ENCODE data around the gene SP6. TPM values are rescaled to one million over a fixed set of nuclear protein-coding genes. Genes with fewer than 3 reads are reported as not detected.

SP6 gene
- total and polyA plus RNA-seq, 2 experiments from 2014 or later: 1.3 to 1.7 TPM

DNA sequence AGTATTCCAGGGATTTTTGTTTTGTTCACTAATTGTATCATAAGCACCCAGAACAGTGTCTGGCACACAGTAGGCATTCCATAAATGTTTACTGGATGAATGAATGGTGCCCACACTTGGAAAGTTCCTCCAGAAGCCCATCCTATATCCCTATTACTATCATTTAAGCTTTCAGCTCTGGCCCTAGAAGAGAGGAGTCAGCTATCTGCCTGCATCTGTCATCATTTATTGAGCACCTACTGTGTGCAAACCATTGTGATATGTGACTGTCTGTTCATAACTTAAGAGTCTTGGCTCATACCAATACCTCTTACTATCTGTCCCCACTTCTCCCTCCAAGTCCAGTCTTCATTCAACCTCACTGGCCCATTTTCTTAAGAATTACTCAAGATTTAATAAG, 20.1 kb upstream of the SP6 start:
- no peak for DNase-seq (ENCODE audit: low spot score)

DNA sequence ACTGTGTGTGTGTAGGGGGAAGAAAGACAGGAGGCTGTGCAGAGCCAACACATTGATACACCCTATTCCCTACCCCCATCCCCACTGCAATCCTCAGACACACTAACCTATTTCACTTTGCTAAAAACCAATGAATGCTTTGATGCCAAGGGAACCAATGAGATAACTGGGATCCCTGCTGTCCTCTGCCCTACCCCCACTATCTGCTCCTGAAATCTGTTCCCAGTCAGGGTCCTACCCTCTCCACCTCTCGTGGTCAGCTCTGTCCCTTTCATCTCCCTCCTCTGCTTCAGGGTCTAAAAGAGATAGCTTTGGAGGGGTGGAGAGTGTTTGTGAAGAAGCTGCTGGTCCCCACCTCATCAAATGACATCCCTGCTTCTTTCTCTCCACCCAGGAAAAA, 19.1 kb upstream of the SP6 start:
- Histone ChIP-seq H2AFZ (no peak overlapping the region), H3K36me3 (replicated peaks; ENCODE audit: insufficient read depth, low read depth) (no peaks in the 10 kb centered on the region), H3K4me2 (no peak overlapping the region), H3K9me3 (ENCODE audit: low read depth) (no peaks in the 10 kb centered on the region), H3K79me2 (no peaks in the 10 kb centered on the region), H3K27ac (no peak overlapping the region), H4K20me1 (ENCODE audit: insufficient read depth, poor library complexity, severe bottlenecking) (no peaks in the 10 kb centered on the region), H3K9me2 (replicated peaks; ENCODE audit: insufficient read depth) (no peaks in the 10 kb centered on the region), H3K27me3 (peaks cover 53% of the 10 kb centered on the region), H3K4me1 (ENCODE audit: insufficient read depth) (peaks cover 16% of the 10 kb centered on the region), H3K4me3 (no peak overlapping the region)
- no peak for TF ChIP-seq EZH2phosphoT487 (IDR thresholded peaks at IDR 0.05; ENCODE audit: low read depth, severe bottlenecking, unreplicated experiment)
- TF ChIP-seq, protein P1, sequence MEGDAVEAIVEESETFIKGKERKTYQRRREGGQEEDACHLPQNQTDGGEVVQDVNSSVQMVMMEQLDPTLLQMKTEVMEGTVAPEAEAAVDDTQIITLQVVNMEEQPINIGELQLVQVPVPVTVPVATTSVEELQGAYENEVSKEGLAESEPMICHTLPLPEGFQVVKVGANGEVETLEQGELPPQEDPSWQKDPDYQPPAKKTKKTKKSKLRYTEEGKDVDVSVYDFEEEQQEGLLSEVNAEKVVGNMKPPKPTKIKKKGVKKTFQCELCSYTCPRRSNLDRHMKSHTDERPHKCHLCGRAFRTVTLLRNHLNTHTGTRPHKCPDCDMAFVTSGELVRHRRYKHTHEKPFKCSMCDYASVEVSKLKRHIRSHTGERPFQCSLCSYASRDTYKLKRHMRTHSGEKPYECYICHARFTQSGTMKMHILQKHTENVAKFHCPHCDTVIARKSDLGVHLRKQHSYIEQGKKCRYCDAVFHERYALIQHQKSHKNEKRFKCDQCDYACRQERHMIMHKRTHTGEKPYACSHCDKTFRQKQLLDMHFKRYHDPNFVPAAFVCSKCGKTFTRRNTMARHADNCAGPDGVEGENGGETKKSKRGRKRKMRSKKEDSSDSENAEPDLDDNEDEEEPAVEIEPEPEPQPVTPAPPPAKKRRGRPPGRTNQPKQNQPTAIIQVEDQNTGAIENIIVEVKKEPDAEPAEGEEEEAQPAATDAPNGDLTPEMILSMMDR (IDR thresholded peaks at IDR 0.05; ENCODE audit: poor library complexity): no peak
- DNase-seq (ENCODE audit: low spot score): no peak
- WGBS (ENCODE audit: low lambda C conversion rate, missing lambda C conversion rate): 27% methylated on average over 1 of the region's 1 CpG

More for the DNA sequence above, 20.1 kb upstream of the SP6 start:
- Histone ChIP-seq H3K36me3 (replicated peaks; ENCODE audit: insufficient read depth, low read depth) (no peaks in the 10 kb centered on the region), H3K27me3 (peaks cover 53% of the 10 kb centered on the region), H3K4me2 (no peak overlapping the region), H4K20me1 (ENCODE audit: insufficient read depth, poor library complexity, severe bottlenecking) (no peaks in the 10 kb centered on the region), H3K27ac (no peak overlapping the region), H3K4me1 (ENCODE audit: insufficient read depth) (peaks cover 19% of the 10 kb centered on the region), H3K4me3 (no peak overlapping the region), H3K79me2 (no peaks in the 10 kb centered on the region), H3K9me3 (ENCODE audit: low read depth) (no peaks in the 10 kb centered on the region), H2AFZ (no peak overlapping the region), H3K9me2 (replicated peaks; ENCODE audit: insufficient read depth) (no peaks in the 10 kb centered on the region)
- TF ChIP-seq, protein P1 (IDR thresholded peaks at IDR 0.05; ENCODE audit: poor library complexity): no peak
- TF ChIP-seq EZH2phosphoT487 (IDR thresholded peaks at IDR 0.05; ENCODE audit: low read depth, severe bottlenecking, unreplicated experiment) (no peak), EZH2 (IDR thresholded peaks at IDR 0.05; ENCODE audit: borderline replicate concordance) (no peak)

DNA sequence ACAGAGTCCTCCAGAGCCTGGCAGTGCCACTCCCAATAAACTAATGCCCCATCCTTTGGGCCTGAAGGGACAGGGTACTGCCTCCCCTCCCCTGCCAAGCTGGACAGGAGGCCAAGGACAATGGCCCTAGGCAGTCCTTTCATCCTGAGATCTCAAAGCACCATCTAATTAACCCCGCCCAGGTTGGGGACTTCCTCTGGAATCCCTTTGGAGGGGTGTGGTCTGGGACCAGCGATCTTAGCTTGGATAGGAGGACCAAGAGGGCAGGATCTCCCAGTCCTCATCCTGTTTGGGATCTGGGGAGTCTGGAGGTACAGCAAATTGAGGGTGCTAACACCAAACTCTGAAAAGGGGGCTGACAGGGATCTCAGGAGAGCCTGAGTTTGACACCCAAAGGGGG, 18.2 kb upstream of the SP6 start:
- no peaks in the 10 kb centered on the region for H3K79me2 ChIP-seq
- no peak overlapping the region for H3K27ac ChIP-seq
- no peak overlapping the region for H3K4me3 ChIP-seq
- no peak for DNase-seq (ENCODE audit: low spot score)
- no peaks in the 10 kb centered on the region for H3K36me3 ChIP-seq (replicated peaks; ENCODE audit: insufficient read depth, low read depth)
- TF ChIP-seq EZH2phosphoT487 (IDR thresholded peaks at IDR 0.05; ENCODE audit: low read depth, severe bottlenecking, unreplicated experiment) (no peak), EZH2 (IDR thresholded peaks at IDR 0.05; ENCODE audit: borderline replicate concordance) (no peak)
- TF ChIP-seq, protein P1 (IDR thresholded peaks at IDR 0.05; ENCODE audit: poor library complexity): no peak
- H3K9me3 ChIP-seq (ENCODE audit: low read depth): no peaks in the 10 kb centered on the region
- H3K27me3 ChIP-seq: peaks cover 53% of the 10 kb centered on the region
- no peak overlapping the region for H2AFZ ChIP-seq
- H3K9me2 ChIP-seq (replicated peaks; ENCODE audit: insufficient read depth): no peaks in the 10 kb centered on the region
- 42% methylated on average over 2 of the region's 2 CpGs for WGBS (ENCODE audit: low lambda C conversion rate, missing lambda C conversion rate)
- H4K20me1 ChIP-seq (ENCODE audit: insufficient read depth, poor library complexity, severe bottlenecking): no peaks in the 10 kb centered on the region
- H3K4me1 ChIP-seq (ENCODE audit: insufficient read depth): peaks cover 13% of the 10 kb centered on the region
- H3K4me2 ChIP-seq: no peak overlapping the region

Measured in hepatocyte (in vitro differentiated cells).